ENCODE data around the gene CPSF4.

- no peak for TF ChIP-seq CTCF (IDR thresholded peaks at IDR 0.05)
- no peak for TF ChIP-seq POLR2A (IDR thresholded peaks at IDR 0.05)
Measured at GRCh38 chr7:99489235-99489634, 50.5 kb downstream of the CPSF4 start.
